Measurements from ENCODE around the gene KIF5C. TPM values are rescaled to one million over a fixed set of nuclear protein-coding genes. Genes with fewer than 3 reads are reported as not detected.

The KIF5C gene
- total RNA-seq, 1 experiment from 2014 or later, result 1.6 TPM

DNA sequence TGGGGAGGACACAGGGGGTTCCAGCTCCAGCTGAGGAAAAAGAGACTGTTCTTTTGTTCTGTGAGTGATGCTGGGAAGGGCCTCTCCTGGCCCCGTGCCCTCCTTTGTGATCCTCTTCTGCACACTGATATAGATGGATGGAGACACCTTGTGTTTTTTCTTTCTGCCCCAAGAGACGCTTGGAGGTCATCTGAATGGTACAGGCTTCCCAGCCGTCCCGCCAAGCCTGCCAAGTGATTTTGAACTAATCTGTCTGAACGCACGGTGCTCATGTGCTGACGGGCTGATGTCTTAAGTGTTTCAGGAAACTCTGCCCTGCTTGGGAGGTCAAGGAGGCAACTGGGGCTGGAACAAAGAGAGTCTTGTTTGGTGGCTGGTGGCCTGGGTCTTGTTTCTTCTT is 57.5 kb downstream of the KIF5C start:
- in situ Hi-C loops (cut with HindIII; ENCODE audit: low pct_unique_long_range_greater_than_20kb, low sequenced_read_pairs) (no loop called here), intact Hi-C loops (cut with micrococcal nuclease; ENCODE audit: unreplicated experiment) (no loop called here)
- ChIA-PET POLR2A (no interaction called here), CTCF (no interaction called here)
- Histone ChIP-seq H3K4me1 (ENCODE audit: control insufficient read depth, insufficient read depth, low read length) (no peaks in the 10 kb centered on the region), H3K27ac (ENCODE audit: low read length) (no peak overlapping the region), H3K27me3 (ENCODE audit: control insufficient read depth, insufficient read depth, low read length) (no peaks in the 10 kb centered on the region), H3K9me3 (ENCODE audit: control insufficient read depth, insufficient read depth, low read depth, low read length) (no peaks in the 10 kb centered on the region), H3K4me3 (ENCODE audit: low read depth in 2 of 2, low read length in 2 of 2) (no peak overlapping the region), H3K36me3 (ENCODE audit: control insufficient read depth, insufficient read depth, low read length) (no peaks in the 10 kb centered on the region)
- TF ChIP-seq, protein P1, sequence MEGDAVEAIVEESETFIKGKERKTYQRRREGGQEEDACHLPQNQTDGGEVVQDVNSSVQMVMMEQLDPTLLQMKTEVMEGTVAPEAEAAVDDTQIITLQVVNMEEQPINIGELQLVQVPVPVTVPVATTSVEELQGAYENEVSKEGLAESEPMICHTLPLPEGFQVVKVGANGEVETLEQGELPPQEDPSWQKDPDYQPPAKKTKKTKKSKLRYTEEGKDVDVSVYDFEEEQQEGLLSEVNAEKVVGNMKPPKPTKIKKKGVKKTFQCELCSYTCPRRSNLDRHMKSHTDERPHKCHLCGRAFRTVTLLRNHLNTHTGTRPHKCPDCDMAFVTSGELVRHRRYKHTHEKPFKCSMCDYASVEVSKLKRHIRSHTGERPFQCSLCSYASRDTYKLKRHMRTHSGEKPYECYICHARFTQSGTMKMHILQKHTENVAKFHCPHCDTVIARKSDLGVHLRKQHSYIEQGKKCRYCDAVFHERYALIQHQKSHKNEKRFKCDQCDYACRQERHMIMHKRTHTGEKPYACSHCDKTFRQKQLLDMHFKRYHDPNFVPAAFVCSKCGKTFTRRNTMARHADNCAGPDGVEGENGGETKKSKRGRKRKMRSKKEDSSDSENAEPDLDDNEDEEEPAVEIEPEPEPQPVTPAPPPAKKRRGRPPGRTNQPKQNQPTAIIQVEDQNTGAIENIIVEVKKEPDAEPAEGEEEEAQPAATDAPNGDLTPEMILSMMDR (IDR thresholded peaks at IDR 0.05), result no peak
- no peak for TF ChIP-seq SIN3A (IDR thresholded peaks at IDR 0.05; ENCODE audit: borderline replicate concordance, insufficient read depth, low read depth, low read length)
- no peak for TF ChIP-seq TCF7L2 (IDR thresholded peaks at IDR 0.05; ENCODE audit: low read depth, low read length)
- TF ChIP-seq POLR2AphosphoS5 (IDR thresholded peaks at IDR 0.05; ENCODE audit: low read depth, low read length), result no peak
- no peak for TF ChIP-seq REST (IDR thresholded peaks at IDR 0.05; ENCODE audit: insufficient read depth in 1 of 2, low read depth in 2 of 2, low read length in 1 of 2)
- ATAC-seq, result no peak
- no peak for DNase-seq (ENCODE audit: low read depth, low spot score)
- BruUV-seq (replicated peaks), result no TSS peak

DNA sequence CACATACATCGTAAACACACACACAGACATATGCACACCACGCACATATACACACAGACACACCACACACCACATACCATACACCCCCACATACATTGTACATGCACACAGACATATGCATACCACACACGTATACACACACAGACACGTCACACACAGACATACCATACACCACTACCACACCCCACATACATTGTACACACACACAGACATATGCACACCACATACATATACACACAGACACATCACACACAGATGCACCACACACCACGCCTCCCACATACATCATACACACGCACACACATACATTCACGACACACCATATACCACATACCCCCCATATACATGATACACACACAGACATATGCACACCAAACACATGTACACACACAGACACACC is 58.4 kb downstream of the KIF5C start:
- no peak for ATAC-seq
- ChIA-PET CTCF (no interaction called here), POLR2A (no interaction called here)
- Histone ChIP-seq H3K36me3 (ENCODE audit: control insufficient read depth, insufficient read depth, low read length) (no peaks in the 10 kb centered on the region), H3K4me1 (ENCODE audit: control insufficient read depth, insufficient read depth, low read length) (no peaks in the 10 kb centered on the region), H3K27ac (ENCODE audit: low read length) (no peak overlapping the region), H3K9me3 (ENCODE audit: control insufficient read depth, insufficient read depth, low read depth, low read length) (no peaks in the 10 kb centered on the region), H3K27me3 (ENCODE audit: control insufficient read depth, insufficient read depth, low read length) (no peaks in the 10 kb centered on the region), H3K4me3 (ENCODE audit: low read depth in 2 of 2, low read length in 2 of 2) (no peak overlapping the region)
- BruUV-seq (replicated peaks), result no TSS peak
- in situ Hi-C loops (cut with HindIII; ENCODE audit: low pct_unique_long_range_greater_than_20kb, low sequenced_read_pairs) (no loop called here), intact Hi-C loops (cut with micrococcal nuclease; ENCODE audit: unreplicated experiment) (no loop called here)
- no peak for DNase-seq (ENCODE audit: low read depth, low spot score)
- TF ChIP-seq, protein P1 (IDR thresholded peaks at IDR 0.05), result no peak
- TF ChIP-seq REST (IDR thresholded peaks at IDR 0.05; ENCODE audit: insufficient read depth in 1 of 2, low read depth in 2 of 2, low read length in 1 of 2) (no peak), SIN3A (IDR thresholded peaks at IDR 0.05; ENCODE audit: borderline replicate concordance, insufficient read depth, low read depth, low read length) (no peak), TCF7L2 (IDR thresholded peaks at IDR 0.05; ENCODE audit: low read depth, low read length) (no peak), POLR2AphosphoS5 (IDR thresholded peaks at IDR 0.05; ENCODE audit: low read depth, low read length) (no peak)

Measured in Panc1 (cell line).